H9 (cell line): Measurements from ENCODE around the gene ULK3. TPM values are rescaled to one million over a fixed set of nuclear protein-coding genes. Genes with fewer than 3 reads are reported as not detected.

Experiments used
- DNase-seq: peaks from one replicate; pipeline ENCODE4 v3.0.0-alpha.2; 2017
- H2AFZ ChIP-seq: one replicate; pipeline ENCODE4 v1.6.1; 2013; ENCODE audit warnings: mild to moderate bottlenecking, low read length, control low read depth, moderate library complexity
- H2AK5ac ChIP-seq: 2 replicates; pipeline ENCODE4 v1.6.1; 2013; ENCODE audit warnings: low read length, control low read depth, mixed read lengths; ENCODE audit not compliant: insufficient read length
- H2BK120ac ChIP-seq: one replicate; pipeline ENCODE4 v1.6.1; 2013; ENCODE audit warnings: low read depth, mild to moderate bottlenecking, low read length, control low read depth, inconsistent platforms; ENCODE audit not compliant: poor library complexity, severe bottlenecking
- H2BK12ac ChIP-seq: 2 replicates; pipeline ENCODE4 v1.6.1; 2013; ENCODE audit warnings: low read length, control low read depth, mixed read lengths, low read depth; ENCODE audit not compliant: insufficient read length
- H2BK15ac ChIP-seq: 2 replicates; pipeline ENCODE4 v1.6.1; 2013; ENCODE audit warnings: low read depth, low read length, control low read depth
- H2BK20ac ChIP-seq: one replicate; pipeline ENCODE4 v1.6.1; 2013; ENCODE audit warnings: low read depth, mild to moderate bottlenecking, low read length, control low read depth, inconsistent platforms; ENCODE audit not compliant: poor library complexity, severe bottlenecking
- H2BK5ac ChIP-seq: 2 replicates; pipeline ENCODE4 v1.6.1; 2013; ENCODE audit warnings: low read length, control low read depth, mixed read lengths; ENCODE audit not compliant: insufficient read length
- H3K14ac ChIP-seq: 2 replicates; pipeline ENCODE4 v1.6.1; 2013; ENCODE audit warnings: low read length, control low read depth; ENCODE audit not compliant: insufficient read depth
- H3K18ac ChIP-seq: 2 replicates; pipeline ENCODE4 v1.6.1; 2013; ENCODE audit warnings: low read depth, mild to moderate bottlenecking, mixed read lengths, low read length, control low read depth; ENCODE audit not compliant: insufficient read length
- H3K23ac ChIP-seq: 2 replicates; pipeline ENCODE4 v1.6.1; 2013; ENCODE audit warnings: low read length, control low read depth, mixed read lengths, low read depth; ENCODE audit not compliant: insufficient read length
- H3K23me2 ChIP-seq: 2 replicates; pipeline ENCODE4 v1.6.1; 2013; ENCODE audit warnings: low read depth, mild to moderate bottlenecking, mixed read lengths, low read length, control low read depth; ENCODE audit not compliant: insufficient read length, poor library complexity, severe bottlenecking
- H3K27ac ChIP-seq: 2 replicates; pipeline ENCODE4 v1.5.1; 2013; ENCODE audit warnings: low read length, control low read depth, mixed read lengths, low read depth; ENCODE audit not compliant: insufficient read length
- H3K27me3 ChIP-seq: 2 replicates; pipeline ENCODE4 v1.6.1; 2013; ENCODE audit warnings: low read length, control low read depth, inconsistent platforms; ENCODE audit not compliant: insufficient read depth
- H3K4ac ChIP-seq: 2 replicates; pipeline ENCODE4 v1.6.1; 2013; ENCODE audit warnings: low read depth, mild to moderate bottlenecking, control low read depth, inconsistent platforms, low read length, moderate library complexity
- H3K4me1 ChIP-seq: 2 replicates; pipeline ENCODE4 v1.6.1; 2013; ENCODE audit warnings: low read length, control low read depth, inconsistent platforms; ENCODE audit not compliant: insufficient read depth
- H3K4me2 ChIP-seq: 2 replicates; pipeline ENCODE4 v1.6.1; 2013; ENCODE audit warnings: low read length, control low read depth, mixed read lengths; ENCODE audit not compliant: insufficient read length, insufficient read depth
- H3K56ac ChIP-seq: 2 replicates; pipeline ENCODE4 v1.6.1; 2013; ENCODE audit warnings: low read depth, mild to moderate bottlenecking, mixed read lengths, low read length, control low read depth; ENCODE audit not compliant: insufficient read length
- H3K79me1 ChIP-seq: 2 replicates; pipeline ENCODE4 v1.6.1; 2013; ENCODE audit warnings: low read depth, mild to moderate bottlenecking, moderate library complexity, low read length, control low read depth, inconsistent platforms; ENCODE audit not compliant: insufficient read depth, poor library complexity, severe bottlenecking
- H3K79me2 ChIP-seq: 2 replicates; pipeline ENCODE4 v1.6.1; 2013; ENCODE audit warnings: low read length, control low read depth, inconsistent platforms; ENCODE audit not compliant: insufficient read depth
- H3K9ac ChIP-seq: 2 replicates; pipeline ENCODE4 v1.6.1; 2013; ENCODE audit warnings: low read length, control low read depth, mixed read lengths; ENCODE audit not compliant: insufficient read length; ENCODE audit errors: extremely low read depth
- H3K9me3 ChIP-seq: one replicate; pipeline ENCODE4 v1.6.1; 2013; ENCODE audit warnings: low read depth, low read length, inconsistent platforms; ENCODE audit not compliant: control insufficient read depth
- H3T11ph ChIP-seq: one replicate; pipeline ENCODE4 v1.6.1; 2013; ENCODE audit warnings: mild to moderate bottlenecking, low read length, control low read depth, inconsistent platforms
- H4K20me1 ChIP-seq: one replicate; pipeline ENCODE4 v1.6.1; 2013; ENCODE audit not compliant: control insufficient read depth, insufficient read length, insufficient read depth
- H4K5ac ChIP-seq: 2 replicates; pipeline ENCODE4 v1.6.1; 2013; ENCODE audit warnings: low read depth, mild to moderate bottlenecking, mixed read lengths, low read length, control low read depth; ENCODE audit not compliant: insufficient read length
- H4K8ac ChIP-seq: replicated peaks from 2 replicates; pipeline ENCODE4 v1.6.1; 2013; ENCODE audit warnings: low read length, control low read depth, mixed read lengths, low read depth; ENCODE audit not compliant: insufficient read length
- H4K91ac ChIP-seq: 2 replicates; pipeline ENCODE4 v1.6.1; 2013; ENCODE audit warnings: low read depth, mild to moderate bottlenecking, moderate library complexity, mixed read lengths, low read length, control low read depth; ENCODE audit not compliant: insufficient read length
- H3K27ac Mint-ChIP-seq, 3 experiments: 2 replicates in 2 of 3; 3 replicates in 1 of 3; pipeline ENCODE4 v1.8.0; 2020 to 2021; ENCODE audit warnings: mixed read lengths in 3 of 3, mild to moderate bottlenecking in 1 of 3, moderate library complexity in 1 of 3
- H3K27me3 Mint-ChIP-seq: 2 replicates; pipeline ENCODE4 v1.8.0; 2021; ENCODE audit warnings: low read depth, mild to moderate bottlenecking, moderate library complexity, mixed read lengths
- H3K36me3 Mint-ChIP-seq, 3 experiments: 2 replicates in 2 of 3; 3 replicates in 1 of 3; pipeline ENCODE4 v1.8.0; 2020 to 2021; ENCODE audit warnings: low read depth in 3 of 3, mixed read lengths in 3 of 3; ENCODE audit not compliant: insufficient read depth in 1 of 3
- H3K4me1 Mint-ChIP-seq, 2 experiments: 2 replicates each; pipeline ENCODE4 v1.8.0; 2020; ENCODE audit warnings: mixed read lengths in 2 of 2
- H3K4me3 Mint-ChIP-seq, 2 experiments: 2 replicates in 1 of 2; 3 replicates in 1 of 2; pipeline ENCODE4 v1.8.0; 2020 to 2021; ENCODE audit warnings: mild to moderate bottlenecking in 2 of 2, mixed read lengths in 2 of 2, moderate library complexity in 1 of 2
- H3K9me3 Mint-ChIP-seq, 2 experiments: 2 replicates in 1 of 2; 3 replicates in 1 of 2; pipeline ENCODE4 v1.8.0; 2020; ENCODE audit warnings: mild to moderate bottlenecking in 2 of 2, mixed read lengths in 2 of 2, moderate library complexity in 1 of 2
- CTCF ChIP-seq: fragments of 200-600 bp; sonication (generic); conservative IDR thresholded peaks from 3 replicates; pipeline ENCODE4 v1.8.0; 2021; ENCODE audit warnings: antibody characterized with exemption, mild to moderate bottlenecking
- WGBS: extraction: QIAGEN DNeasy Blood & Tissue Kit; methylation state at CpG from one replicate; pipeline ENCODE4 v1.1.7; 2013; ENCODE audit warnings: missing lambda C conversion rate, low lambda C conversion rate, mixed read lengths; ENCODE audit not compliant: insufficient read length; ENCODE audit errors: extremely low coverage; 5-methylcytosine and 5-hydroxymethylcytosine counted together
- total RNA-seq: library from RNA; stranded (reverse); gene quantifications from 2 replicates; pipeline ENCODE4 v1.2.1, GENCODE V29; 2021

Gene ULK3
- total RNA-seq, 1 experiment from 2014 or later, result 34.0 TPM

GRCh38 chr15:74826364-74826819 is 16.6 kb downstream of the ULK3 start, which contains the start of gene CPLX3:
Gene CPLX3, plus strand, starts transcription at chr15:74826627. Its CDS starts 77 bp downstream, at chr15:74826704.
- no peak within 1 kb of the TSS for H2BK20ac ChIP-seq
- peak within 1 kb of the TSS in 1 of 2 experiments; percentile 65; a peak in 3 of 5 replicates for H3K4me3 Mint-ChIP-seq
- H2AFZ ChIP-seq, result no peak within 1 kb of the TSS
- no peak within 1 kb of the TSS for H3K4ac ChIP-seq
- no peaks in the 10 kb centered on the region for H3K79me1 ChIP-seq
- no peak within 1 kb of the TSS for H2BK120ac ChIP-seq
- no peak within 1 kb of the TSS for H3T11ph ChIP-seq
- no peak within 1 kb of the TSS for H4K8ac ChIP-seq
- no peaks in the 10 kb centered on the region for H3K9me3 Mint-ChIP-seq
- H3K4me1 ChIP-seq, result no peaks in the 10 kb centered on the region
- H3K27ac Mint-ChIP-seq, result no peak within 1 kb of the TSS
- H3K4me1 Mint-ChIP-seq, result peaks cover 4 to 33% of the 10 kb centered on the region in 2 experiments
- no peak within 1 kb of the TSS; the same call in 1 of the 2 replicates for H3K14ac ChIP-seq
- H3K27me3 Mint-ChIP-seq, result peaks cover 68% of the 10 kb centered on the region
- no peak within 1 kb of the TSS for H2BK5ac ChIP-seq
- no peak within 1 kb of the TSS for H3K56ac ChIP-seq
- no peak for TF ChIP-seq CTCF
- no peak within 1 kb of the TSS for H3K23ac ChIP-seq
- H2AK5ac ChIP-seq, result no peak within 1 kb of the TSS
- H3K36me3 Mint-ChIP-seq, result no peaks in the 10 kb centered on the region
- no peaks in the 10 kb centered on the region for H3K9me3 ChIP-seq
- no peaks in the 10 kb centered on the region for H3K23me2 ChIP-seq
- H3K4me2 ChIP-seq, result peak within 1 kb of the TSS; percentile 24
- H2BK15ac ChIP-seq, result no peak within 1 kb of the TSS
- H4K5ac ChIP-seq, result no peak within 1 kb of the TSS
- H3K27me3 ChIP-seq, result peaks cover 10% of the 10 kb centered on the region; the same call in 1 of the 2 replicates
- no peaks in the 10 kb centered on the region for H4K20me1 ChIP-seq
- WGBS, result no CpG with 5 or more reads among the region's 44 CpGs
- peak; percentile 59 for DNase-seq
- H4K91ac ChIP-seq, result no peak within 1 kb of the TSS
- H3K18ac ChIP-seq, result peak within 1 kb of the TSS; percentile 4
- H3K79me2 ChIP-seq, result no peaks in the 10 kb centered on the region
- no peak within 1 kb of the TSS for H2BK12ac ChIP-seq
- no peak within 1 kb of the TSS for H3K9ac ChIP-seq
- H3K27ac ChIP-seq, result no peak within 1 kb of the TSS
